Stimulated activated CD8-positive, alpha-beta memory T cell treated with anti-CD3 and anti-CD28 coated beads, Interleukin-15, amount 100 ng/mL, for 4 hours (primary cell): ENCODE results near the gene CYP4F12.

ENCODE experiments used
- DNase-seq, 2 donors: peaks; one replicate each; pipeline ENCODE4 v3.0.0-alpha.2; 2020; ENCODE audit warnings: low read depth in 2 of 2

CYP4F12 gene

GRCh38 chr19:15714638-15715037 is 41.8 kb downstream of the CYP4F12 start:
- DNase-seq: no peak

GRCh38 chr19:15715642-15716041 is 42.8 kb downstream of the CYP4F12 start:
- DNase-seq: no peak

- DNase-seq: no peak
Measured at GRCh38 chr19:15717809-15718208, 44.9 kb downstream of the CYP4F12 start.

- DNase-seq: no peak
Measured at GRCh38 chr19:15721268-15721667, 48.4 kb downstream of the CYP4F12 start.

- no peak for DNase-seq
Measured at GRCh38 chr19:15722956-15723355, 50.1 kb downstream of the CYP4F12 start.

- no peak for DNase-seq
Measured at GRCh38 chr19:15727724-15728123, 54.8 kb downstream of the CYP4F12 start, which contains the start of gene OR10H2. TSS of gene OR10H2 (plus strand) at chr19:15728024. CDS start at chr19:15728044, 20 bp downstream.

GRCh38 chr19:15730538-15730937 is 57.7 kb downstream of the CYP4F12 start:
- DNase-seq: no peak

GRCh38 chr19:15732388-15732787 is 59.5 kb downstream of the CYP4F12 start:
- no peak for DNase-seq

GRCh38 chr19:15733895-15734294 is 61.0 kb downstream of the CYP4F12 start:
- DNase-seq: no peak

- DNase-seq: no peak
Measured at GRCh38 chr19:15737722-15738121, 64.8 kb downstream of the CYP4F12 start, which contains the start of gene OR10H3. TSS of gene OR10H3 (plus strand) at chr19:15737985. CDS start at chr19:15741393, 3,408 bp downstream.

- DNase-seq: no peak
Measured at GRCh38 chr19:15740785-15741184, 67.9 kb downstream of the CYP4F12 start.
